GM12801 (cell line): Measurements from ENCODE around the gene SURF1.

Source experiments
- CTCF ChIP-seq: IDR thresholded peaks from one replicate; pipeline ENCODE4 v1.5.1; 2011; ENCODE audit warnings: control low read depth; ENCODE audit not compliant: insufficient read length; ENCODE audit errors: extremely low read depth

The SURF1 gene

DNA sequence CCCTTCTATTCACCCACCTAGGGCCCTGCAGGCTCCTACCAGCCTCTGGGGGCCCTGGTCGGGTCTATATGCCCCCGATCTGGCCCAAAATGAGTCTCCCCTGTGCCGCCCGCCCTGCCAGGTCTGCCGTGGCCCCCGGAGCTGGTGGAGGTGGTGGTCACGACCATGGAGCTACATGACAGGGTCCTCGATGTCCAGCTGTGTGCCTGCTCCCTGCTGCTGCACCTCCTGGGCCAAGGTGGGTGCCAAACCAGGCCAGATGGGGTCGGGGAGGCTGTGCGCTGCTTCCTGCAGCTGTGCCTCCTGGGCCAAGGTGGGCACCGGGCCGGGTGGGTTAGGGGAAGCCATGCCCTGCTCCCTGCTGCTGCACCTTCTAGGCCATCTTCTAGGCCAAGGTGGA, 44.0 kb upstream of the SURF1 start:
- TF ChIP-seq CTCF: no peak

GRCh38 chr9:133397895-133398294, 41.6 kb upstream of the SURF1 start:
- TF ChIP-seq CTCF: no peak

DNA sequence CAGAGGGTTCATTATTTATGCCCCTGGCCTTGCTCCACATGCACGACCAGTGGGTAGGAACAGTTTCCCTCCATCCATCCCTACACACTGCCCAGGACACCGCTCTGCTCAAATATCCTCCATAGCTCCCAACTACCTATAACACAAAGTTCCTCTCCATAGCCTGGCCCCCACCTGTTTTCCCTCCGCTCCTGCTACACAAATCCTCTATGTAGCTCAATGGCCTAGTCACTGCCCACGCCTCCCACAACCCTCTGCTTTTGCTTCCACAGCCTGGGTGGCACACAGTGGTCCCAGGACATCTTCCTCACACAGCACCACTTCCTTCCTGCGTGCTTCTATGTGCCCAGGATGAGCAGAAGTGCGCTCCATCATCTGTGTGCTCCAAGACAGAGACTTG, 41.1 kb upstream of the SURF1 start:
- no peak for TF ChIP-seq CTCF

DNA sequence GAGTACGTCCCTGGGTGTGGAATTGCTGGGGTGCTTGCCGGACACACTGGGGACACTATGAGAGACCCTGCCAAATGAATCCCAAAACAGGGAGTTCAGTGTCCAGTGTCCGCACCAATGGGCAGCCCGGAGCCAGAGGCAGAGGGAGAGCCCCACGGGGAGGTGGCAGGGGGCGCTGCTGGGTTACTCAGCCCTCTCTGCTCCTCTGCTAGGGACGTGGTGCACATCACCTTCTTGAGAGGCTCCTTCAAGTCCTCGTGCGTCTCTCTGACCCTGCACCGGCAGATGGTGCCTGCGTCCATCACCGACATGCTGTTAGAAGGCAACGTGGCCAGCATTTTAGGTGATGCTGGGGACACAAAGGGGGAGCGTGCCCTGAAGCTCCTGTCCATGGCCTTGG, 40.7 kb upstream of the SURF1 start:
- TF ChIP-seq CTCF: no peak

GRCh38 chr9:133394687-133395271, 38.5 kb upstream of the SURF1 start:
- no peak for TF ChIP-seq CTCF

DNA sequence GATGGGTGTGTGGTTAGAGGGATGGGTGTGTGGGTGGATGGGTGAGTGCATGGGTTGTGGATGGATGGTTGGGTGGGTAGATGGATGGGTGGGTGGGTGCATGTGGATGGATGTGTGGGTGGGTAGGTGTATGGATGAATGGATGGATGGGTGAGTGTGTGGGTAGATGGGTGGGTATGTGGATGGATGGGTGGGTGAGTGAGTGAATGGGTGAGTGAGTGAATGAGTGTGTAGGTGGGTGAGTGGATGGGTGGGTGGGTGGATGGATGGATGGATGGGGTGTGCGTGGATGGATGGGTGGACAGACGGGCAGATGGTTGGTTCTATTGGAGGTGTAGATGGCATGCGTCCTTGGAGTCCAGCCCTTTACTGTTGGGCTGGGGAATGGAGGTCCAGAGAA, 37.1 kb upstream of the SURF1 start:
- TF ChIP-seq CTCF: no peak

- no peak for TF ChIP-seq CTCF
Measured at GRCh38 chr9:133390713-133391112, 34.4 kb upstream of the SURF1 start.
